ENCODE measurements around the gene ADGRL3.
"Not testable (repeated sequence)": the region's sequence is repeated elsewhere in the genome, so short reads cannot be mapped to it uniquely, and the experiment has no call there.

Gene ADGRL3

DNA sequence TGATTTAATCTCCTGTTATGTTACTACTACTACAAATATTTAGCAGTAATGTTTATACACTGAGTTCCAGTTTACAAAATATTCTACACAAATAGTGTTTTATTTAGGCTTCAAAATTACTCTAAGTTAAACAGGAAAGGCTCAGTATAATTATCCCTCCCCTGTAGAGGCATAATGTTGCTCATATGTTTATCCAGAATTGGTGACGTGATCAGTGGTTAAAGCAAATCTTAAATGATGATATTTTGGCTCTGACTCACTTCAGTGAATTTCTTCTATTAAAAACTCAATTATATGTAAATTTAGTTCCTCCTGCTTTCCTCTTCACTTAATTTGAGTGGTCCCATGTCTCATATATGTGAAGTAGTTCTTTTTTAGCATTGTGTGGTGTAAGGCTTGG, 438.5 kb downstream of the ADGRL3 start:
- DNase-seq (ENCODE audit: low read depth) = peak; percentile 60

DNA sequence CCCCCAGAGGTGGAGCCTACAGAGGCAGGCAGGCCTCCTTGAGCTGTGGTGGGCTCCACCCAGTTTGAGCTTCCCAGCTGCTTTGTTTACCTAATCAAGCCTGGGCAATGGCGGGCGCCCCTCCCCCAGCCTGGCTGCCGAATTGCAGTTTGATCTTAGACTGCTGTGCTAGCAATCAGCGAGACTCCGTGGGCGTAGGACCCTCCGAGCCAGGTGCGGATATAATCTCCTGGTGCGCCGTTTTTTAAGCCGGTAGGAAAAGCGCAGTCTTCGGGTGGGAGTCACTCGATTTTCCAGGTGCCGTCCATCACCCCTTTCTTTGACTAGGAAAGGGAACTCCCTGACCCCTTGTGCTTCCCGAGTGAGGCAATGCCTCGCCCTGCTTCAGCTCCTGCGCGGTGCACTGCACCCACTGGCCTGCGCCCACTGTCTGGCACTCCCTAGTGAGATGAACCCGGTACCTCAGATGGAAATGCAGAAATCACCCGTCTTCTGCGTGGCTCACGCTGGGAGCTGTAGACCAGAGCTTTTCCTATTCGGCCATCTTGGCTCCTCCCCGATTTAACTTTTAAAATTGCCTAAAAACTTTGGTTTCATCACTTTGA, 446.7 kb downstream of the ADGRL3 start:
- not testable (repeated sequence) for DNase-seq (ENCODE audit: low read depth)

DNA sequence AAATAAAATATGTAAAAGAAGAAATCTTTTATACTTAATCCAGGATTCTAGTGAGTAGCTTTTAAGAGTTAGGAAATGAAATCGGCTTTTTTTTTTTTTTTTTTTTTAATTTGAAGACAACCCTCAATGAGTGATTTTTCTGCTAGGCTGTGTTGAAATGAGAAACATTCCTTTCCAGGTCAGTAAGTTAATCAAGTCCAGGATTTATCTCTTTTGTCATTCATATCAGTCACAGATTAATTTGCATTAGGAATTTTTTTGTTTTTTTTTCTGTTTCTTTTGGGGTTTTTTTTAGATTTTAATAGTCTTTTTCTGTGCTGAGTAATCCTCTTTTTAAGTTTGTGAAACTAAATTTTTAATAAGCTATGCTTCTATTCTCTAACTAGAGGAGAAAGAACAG, 448.1 kb downstream of the ADGRL3 start:
- peak; percentile 37 for DNase-seq (ENCODE audit: low read depth)

DNA sequence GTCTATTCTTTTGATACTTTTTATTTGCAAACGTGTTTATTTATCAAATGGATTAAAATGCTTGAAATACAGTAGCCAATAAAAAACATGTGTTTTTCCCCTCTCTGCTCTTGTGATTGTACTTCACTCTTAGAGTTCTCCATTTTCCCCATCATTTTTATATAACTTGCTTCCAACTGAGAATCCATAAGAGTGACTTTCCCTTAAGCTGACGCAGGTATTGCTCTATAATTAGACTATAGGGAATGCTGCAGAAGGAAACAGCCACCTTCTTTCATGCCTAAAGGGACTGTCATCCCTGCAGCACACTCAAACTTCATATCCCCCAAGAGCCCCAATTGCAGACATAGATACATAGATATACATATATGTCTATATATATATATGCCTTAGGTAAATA, 456.9 kb downstream of the ADGRL3 start:
- DNase-seq (ENCODE audit: low read depth) = no peak

DNA sequence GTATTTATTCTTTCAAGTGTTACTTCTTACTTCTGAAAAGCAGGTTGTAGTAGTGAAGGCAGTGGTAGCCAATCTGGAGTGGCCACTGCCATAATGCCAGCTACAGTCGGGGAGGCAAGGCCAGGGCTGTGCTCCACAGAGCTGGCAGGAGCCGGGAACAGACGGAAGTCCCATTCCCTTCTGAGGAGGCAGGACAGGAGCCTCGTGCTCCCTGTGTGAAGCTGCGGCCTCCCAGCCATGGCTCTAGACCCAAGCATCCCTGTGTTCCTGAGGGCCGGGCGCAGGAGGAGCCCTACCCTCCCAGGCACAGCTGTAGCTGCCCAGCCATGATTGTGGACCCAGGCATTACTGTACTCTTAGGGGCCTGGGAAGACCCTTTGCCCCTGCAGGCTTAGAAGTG, 461.8 kb downstream of the ADGRL3 start:
- no peak for DNase-seq (ENCODE audit: low read depth)

DNA sequence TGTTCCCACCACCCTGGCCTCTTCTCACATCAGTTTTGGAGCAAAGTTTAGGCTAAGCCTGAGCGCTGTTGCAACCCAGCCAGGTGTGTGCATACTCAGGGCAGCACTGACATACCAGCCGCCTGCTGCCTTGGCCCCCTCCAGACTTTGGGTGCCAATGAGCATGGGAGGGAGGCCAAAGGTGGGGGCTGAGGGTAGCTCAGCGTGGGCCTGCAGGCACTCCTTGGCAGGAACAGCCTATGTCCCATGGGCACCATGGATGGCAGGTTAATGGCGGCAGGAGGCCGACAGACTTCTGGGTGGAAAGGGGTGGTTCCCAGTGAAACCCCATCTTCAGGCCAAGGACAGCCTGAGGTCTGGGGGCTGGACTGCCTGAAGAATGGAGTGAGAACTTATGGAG, 462.2 kb downstream of the ADGRL3 start:
- DNase-seq (ENCODE audit: low read depth) = no peak

DNA sequence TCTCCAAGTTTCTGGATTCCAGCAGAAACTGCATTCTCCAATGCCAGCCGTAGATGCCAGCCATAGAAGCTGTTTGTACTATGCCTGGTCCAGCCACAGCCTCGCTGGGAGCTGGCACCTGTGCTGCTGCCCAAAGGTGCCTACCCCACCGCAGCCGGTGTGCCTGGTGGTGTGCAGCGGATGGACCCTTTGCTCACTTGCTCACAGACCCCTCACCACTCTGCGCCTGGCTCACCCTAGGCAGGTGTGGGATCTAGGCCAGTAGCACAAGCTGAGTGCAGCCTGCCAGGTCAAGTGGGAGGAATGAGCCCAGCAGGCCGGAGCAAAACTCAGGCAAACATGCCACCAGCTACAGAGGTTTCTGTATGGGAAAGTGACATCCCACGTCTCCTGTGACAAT, 463.2 kb downstream of the ADGRL3 start:
- DNase-seq (ENCODE audit: low read depth) = no peak

DNA sequence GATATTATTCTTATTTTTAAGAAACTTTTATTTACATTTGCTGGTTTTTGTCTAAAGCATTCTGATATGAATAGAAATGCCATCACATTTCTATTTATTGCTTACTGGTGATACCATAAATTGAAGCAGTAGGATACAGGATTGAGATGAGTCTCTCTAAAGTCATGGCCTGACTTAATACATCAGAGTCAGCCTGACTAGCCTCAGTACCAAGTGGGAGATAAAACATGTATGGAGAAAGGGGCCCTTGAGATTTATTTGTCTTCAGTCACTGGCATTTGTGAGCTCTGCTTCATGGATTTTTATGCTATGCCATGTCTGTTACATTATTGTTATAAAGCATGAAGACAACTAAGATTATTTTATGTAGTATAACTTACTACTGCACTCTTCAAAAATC, 465.5 kb downstream of the ADGRL3 start:
- DNase-seq (ENCODE audit: low read depth) = no peak

DNA sequence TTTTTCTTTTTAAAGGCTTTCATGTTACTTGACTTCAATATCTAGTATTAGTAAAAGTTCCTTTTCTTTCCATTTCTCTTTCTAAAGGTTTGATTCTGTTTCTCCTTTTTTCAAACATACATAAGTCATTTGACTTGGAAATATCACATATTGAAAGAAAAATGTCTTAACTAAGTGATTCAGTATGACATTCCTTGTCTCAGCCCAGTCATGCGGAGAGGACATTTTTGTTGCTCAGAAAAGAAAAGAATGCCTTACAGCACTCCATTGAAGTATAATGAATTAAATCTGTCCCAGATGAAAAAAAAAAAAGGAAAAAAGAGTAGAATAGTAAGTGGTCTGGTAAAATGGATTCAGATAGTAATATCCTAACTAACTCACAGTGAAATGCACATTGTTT, 466.1 kb downstream of the ADGRL3 start:
- DNase-seq (ENCODE audit: low read depth) = no peak

DNA sequence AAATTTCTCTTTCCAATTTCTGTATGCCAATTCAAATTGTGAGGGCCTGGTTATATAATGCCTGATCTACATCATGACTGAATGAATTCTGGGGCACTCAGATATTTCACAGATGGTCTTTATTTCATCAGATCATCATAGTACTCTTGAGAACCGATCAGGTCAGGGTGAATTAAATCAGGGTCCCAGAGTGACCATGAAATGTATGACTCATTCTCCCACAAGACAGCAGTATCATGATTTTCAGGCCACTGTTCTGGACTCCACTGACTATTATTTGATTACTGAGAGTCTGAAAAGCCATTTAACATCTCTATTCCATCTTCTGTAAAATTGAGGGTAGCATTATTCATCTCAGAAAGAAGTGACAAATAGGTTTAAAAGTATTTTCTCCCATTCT, 471.5 kb downstream of the ADGRL3 start:
- DNase-seq (ENCODE audit: low read depth) = no peak

DNA sequence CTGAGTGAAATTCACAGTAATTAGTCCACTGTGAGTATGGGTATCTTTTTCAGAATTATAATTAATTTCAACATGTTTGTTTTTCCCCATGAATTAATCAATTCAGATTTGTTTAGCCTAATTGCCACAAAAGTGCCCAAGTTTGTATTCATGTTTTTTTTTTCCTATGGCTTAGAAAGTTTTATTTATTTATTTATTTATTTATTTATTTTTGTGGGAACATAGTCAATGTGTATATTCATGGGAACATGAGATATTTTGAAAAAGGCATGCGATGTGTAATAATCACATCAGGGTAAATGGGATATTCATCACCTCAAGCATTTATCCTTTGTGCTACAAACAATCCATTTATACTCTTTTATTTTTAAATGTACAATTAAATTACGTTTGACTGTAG, 475.3 kb downstream of the ADGRL3 start:
- DNase-seq (ENCODE audit: low read depth) = no peak

DNA sequence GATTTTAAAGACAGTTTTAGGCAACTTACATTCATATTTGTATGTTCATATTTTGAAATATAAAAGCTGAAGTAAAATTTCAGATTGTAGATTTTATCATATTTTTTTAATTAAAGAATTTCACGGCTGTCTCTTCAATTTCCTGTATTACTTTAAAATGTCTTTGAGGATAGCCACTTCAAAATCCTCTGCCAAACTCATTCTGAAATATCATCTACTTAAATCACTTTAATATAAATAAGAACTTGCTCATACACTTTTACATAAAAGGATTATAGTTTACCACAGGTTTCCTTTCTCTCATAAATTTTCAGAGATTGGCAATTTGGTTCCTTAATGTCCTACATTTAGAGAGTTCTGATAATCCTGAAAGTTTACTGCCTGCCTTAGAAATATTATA, 478.2 kb downstream of the ADGRL3 start:
- DNase-seq (ENCODE audit: low read depth) = no peak

DNA sequence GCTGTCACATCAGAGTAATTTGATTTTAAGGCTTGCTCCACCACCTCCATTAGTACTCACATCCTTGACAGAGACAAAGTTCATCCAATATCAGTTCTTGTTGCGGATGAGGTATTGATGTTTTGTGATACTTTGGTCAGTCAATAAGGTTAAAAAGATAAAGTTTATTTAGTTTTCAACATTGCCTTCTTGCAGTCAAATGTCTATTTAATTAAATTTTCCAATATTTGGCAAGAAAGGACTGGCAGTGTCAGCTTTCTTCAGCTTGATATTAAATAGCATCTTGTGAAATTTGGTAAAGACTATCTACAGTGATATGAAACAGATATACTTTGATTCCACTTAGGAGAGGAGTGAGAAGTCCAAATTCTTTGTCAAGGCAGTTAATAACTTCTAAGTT, 493.4 kb downstream of the ADGRL3 start:
- DNase-seq (ENCODE audit: low read depth) = no peak

DNA sequence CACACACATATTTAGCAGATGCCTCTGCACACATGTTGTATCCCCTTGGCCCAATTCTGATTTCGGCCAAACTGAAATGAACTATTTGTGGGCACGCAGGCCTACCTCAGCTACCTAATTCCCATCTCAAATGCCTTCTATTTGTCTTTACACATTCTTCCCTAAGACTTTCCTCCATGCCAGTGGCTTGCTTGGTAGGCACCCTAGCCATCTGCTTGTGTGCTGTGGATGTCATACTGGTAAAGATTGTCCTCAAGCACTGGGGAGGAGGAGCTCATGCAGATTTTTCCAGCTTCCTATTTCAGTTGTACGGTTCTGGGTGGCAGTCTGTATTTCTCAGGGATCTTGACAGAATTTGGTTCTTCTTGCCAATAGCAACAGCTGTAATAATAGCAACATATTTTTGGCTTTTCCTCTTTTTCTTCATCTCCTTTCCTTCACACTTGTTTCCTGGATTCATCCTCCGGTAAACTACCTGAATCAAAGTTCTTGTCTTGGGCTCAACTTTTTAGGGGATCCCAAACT, 514.3 kb downstream of the ADGRL3 start:
- no peak for DNase-seq (ENCODE audit: low read depth)

DNA sequence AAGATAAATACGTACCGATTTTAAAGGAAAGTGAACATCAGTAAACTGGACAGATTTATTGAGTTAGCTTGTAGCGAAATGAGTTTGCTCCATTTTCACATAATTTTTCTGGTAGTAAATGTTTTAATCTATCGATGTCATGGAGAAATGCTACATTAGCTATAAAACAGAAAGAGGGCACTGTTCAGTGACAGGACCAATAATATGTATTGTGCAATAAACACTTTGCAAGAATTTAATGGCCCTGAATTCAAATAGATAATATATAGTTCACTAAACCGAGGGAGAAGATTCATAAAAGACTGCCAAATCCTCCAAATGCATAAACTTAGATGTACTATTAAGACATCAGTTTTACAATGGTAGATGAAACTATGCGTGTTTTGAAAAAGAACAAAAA, 516.3 kb downstream of the ADGRL3 start:
- DNase-seq (ENCODE audit: low read depth) = no peak

DNA sequence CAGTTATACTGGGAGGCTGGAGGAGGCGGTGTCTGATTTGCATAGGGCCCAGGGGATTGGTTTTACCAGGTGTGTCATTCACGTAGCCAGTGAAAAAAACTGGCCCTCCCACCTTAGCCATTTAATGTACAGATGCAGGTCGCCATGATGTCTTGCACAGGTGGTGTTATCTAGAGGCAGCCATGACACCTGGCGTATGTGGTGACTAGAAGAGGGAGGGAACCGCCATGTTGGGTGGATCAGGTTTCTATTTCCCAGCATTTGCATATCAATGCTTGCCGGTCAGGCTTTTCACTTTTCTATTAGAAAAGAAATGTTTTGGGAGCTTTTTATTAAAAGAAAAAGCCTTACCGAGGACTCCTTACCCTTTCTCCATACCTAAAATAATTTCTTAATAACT, 523.4 kb downstream of the ADGRL3 start:
- DNase-seq (ENCODE audit: low read depth) = no peak

DNA sequence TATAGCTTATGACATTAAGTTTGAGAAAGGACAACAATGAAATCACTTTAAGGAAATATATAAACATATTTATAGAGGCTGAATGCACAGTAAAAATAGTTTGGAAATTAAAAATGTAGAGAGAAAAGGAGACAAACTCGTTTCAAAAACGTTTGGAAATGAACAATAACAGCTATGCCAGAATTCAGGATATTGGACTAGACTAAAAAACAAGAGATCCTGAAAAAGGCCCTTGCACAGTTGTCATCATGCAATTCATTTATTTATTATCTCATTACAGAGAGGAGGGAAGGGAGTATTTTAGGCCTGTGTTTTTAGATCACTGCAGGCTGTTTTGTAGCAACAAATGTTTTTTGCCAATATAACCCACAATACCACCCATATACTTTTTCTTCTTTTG, 527.2 kb downstream of the ADGRL3 start:
- DNase-seq (ENCODE audit: low read depth) = no peak

DNA sequence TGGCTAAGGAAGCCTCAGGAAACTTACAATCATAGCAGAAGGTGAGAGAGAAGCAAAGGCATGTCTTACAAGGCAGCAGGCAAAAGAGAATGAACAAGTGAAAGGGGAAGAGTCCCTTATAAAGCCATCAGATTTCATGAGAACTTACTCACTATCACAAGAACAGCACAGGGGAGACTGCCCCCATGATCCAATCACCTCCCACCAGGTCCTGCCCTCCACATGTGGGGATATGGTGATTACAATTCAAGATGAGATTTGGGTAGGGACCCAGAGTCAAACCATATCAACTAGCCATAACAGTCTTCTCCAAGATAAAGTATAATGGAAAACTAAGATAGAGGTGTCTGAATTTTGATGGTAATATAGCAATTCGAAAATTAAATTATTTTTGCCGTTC, 534.3 kb downstream of the ADGRL3 start:
- DNase-seq (ENCODE audit: low read depth) = no peak

DNA sequence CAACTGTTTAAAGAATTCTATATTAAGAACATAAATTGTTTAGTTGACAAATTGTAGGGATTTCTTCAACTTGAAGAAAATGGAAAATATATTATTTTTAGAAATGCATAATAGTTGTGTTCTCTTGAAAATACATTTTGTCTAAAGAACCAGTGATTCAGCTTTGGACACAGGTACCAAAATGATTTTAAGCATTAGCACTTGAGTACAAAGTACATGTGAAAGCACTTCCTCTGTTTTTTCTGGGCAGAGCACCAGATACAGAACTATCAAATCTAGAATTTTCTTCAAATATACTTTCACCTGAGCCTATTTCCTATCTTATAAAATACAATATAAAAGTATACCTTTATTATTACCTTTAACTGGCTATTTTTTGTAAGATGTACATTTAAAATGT, 539.8 kb downstream of the ADGRL3 start:
- no peak for DNase-seq (ENCODE audit: low read depth)

DNA sequence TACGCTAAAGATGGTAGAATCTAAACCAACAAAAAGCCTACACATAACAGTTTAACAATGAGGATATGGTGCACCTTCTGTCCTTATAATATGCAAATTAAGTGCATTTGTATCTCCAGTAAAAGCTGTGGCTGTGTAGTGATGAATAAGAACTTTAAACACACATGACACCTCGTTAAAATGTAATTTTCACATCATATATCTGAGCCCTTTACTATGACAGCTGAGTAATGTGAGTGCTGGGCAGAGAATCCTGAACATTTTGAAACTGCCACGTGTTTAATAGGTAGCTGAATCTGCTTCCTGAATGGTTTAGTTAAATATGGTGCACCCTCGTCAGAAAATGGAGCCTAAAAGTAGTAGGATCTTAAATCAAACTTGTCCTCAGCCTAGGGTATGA, 540.8 kb downstream of the ADGRL3 start:
- no peak for DNase-seq (ENCODE audit: low read depth)

DNA sequence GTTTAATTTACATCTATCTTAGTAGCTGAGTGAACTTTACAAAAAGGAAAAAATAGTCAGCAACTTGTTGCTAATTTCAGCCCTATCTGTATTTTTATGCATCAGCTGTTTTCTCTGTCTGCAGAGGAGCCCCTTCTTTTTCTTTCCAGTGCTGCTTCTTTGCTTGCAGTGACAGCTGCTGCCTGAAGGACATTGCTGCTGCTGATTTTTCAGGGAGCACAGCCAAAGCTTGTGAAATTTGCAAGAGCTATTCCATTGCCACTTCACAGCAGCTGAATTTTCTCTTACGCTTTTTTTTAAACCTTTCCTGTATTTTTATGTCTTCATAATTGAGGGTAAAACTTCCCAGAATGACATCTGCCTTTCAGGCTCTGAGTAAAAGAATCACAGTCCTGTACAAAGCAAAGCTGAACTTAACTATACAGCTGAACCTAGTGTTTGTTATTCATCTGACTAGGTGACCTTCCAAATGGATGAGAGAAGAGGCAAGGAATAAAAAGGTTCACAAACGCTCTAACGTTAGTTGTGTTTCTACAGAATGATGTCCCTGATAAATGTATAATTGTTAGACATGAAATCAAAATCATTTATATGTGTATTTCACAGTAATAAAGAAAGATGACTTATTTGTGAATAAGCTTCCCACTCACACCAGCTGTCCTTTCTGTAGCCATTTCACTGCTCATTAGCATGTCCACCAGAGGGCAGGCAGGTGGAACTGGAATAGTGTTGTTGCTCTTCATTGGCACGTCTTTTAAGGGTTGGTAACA, 541.4 kb downstream of the ADGRL3 start:
- peak; percentile 4 for DNase-seq (ENCODE audit: low read depth)

DNA sequence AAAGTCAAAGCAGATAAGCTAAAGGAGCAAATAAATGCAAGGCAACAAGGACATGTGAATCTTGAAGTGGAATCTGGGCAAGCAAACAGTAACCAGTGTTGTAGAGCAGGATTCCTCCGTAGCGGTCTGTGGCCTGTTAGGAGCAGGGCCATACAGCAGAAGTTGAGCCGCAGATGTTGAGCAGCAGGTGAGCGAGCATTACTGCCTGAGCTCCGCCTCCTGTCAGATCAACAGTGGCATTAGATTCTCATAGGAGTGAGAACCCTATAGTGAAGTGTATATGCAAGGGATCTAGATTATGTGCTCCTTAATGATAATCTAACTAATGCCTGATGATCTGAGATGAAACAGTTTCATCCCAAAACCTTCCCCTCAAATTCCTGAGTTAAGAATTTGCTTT, 550.7 kb downstream of the ADGRL3 start:
- no peak for DNase-seq (ENCODE audit: low read depth)

DNA sequence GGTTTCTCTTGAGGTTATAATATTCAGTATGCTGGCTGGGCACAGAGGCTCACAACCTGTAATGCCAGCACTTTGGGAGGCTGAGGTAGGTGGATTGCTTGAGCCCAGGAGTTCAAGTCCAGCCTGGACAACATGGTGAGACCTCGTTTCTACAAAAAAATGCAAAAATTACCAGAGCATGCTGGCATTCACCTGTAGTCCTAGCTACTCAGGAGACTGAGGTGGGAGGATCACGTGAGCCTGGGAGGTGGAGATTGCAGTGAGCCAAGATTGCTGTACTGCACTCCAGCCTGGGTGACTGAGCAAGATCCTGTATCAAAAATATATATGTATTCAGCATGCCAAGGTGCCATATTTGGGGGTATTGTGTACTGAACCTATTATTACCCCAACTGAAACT, 552.5 kb downstream of the ADGRL3 start:
- DNase-seq (ENCODE audit: low read depth) = no peak

DNA sequence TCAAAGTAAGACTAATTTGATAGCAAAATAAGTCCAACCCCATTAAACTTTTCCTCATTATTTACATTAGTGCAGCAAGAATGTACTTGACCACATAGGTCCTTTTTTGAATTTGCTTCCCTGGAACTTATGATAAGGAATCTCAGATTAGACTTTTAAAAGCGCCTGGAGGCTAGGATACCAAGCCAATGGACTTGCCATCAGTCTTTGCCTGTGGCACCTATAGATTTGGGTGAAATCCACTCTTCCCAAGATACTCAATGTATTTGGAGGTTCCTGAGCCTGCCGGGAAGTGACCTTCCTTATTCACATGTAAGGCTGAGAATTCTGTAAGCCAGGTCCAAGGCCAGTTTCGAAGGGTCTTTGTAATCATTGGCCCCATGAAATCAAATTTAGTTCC, 553.6 kb downstream of the ADGRL3 start:
- DNase-seq (ENCODE audit: low read depth) = no peak

All from amniotic epithelial cell (primary cell).